ENCODE results near the gene CD28.

DNA sequence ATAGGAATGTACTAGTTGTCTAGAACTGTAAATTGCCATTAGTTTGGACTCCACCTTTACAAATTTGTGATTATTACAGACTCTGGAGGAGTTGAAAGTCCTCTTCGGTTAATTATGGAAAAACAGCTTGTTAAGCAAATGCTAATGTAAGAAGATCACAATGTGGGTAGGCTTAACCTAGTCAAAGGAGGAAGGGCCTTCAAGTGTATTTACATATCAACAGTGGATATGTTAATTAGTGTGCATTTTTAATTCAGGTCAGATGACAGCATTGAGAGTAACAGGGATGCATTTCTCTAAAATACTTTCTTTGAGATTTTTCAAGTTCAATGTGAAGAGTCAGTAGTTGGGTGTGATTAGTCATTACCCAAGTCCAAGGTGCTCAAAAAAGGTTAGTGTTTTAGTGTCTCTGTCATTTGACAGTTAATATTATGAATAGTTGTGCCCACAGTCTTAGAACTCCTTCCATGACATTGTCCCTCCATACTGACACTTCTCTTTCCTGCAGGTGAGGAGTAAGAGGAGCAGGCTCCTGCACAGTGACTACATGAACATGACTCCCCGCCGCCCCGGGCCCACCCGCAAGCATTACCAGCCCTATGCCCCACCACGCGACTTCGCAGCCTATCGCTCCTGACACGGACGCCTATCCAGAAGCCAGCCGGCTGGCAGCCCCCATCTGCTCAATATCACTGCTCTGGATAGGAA lies 28.0 kb downstream of the CD28 start:
- no peak for TF ChIP-seq POLR2A (IDR thresholded peaks at IDR 0.05; ENCODE audit: low read length)
- no peak for TF ChIP-seq GATA1 (IDR thresholded peaks at IDR 0.05; ENCODE audit: low read depth, low read length)

Data from erythroblast (primary cell).